Measurements from ENCODE around the gene SOD3. TPM values are rescaled to one million over a fixed set of nuclear protein-coding genes. Genes with fewer than 3 reads are reported as not detected.

Gene SOD3
- total RNA-seq, 1 experiment from 2014 or later = 112 TPM

- DNase-seq (ENCODE audit: low read depth) = no peak
- in situ Hi-C loops (cut with HindIII; ENCODE audit: low pct_unique_long_range_greater_than_20kb, low sequenced_read_pairs) = no loop called here
Observed at GRCh38 chr4:24816797-24817196, 21.4 kb downstream of the SOD3 start.

- in situ Hi-C loops (cut with HindIII; ENCODE audit: low pct_unique_long_range_greater_than_20kb, low sequenced_read_pairs) = no loop called here
- DNase-seq (ENCODE audit: low read depth) = no peak
Observed at GRCh38 chr4:24820541-24820940, 25.2 kb downstream of the SOD3 start.

GRCh38 chr4:24824720-24825119 is 29.3 kb downstream of the SOD3 start:
- in situ Hi-C loops (cut with HindIII; ENCODE audit: low pct_unique_long_range_greater_than_20kb, low sequenced_read_pairs) = no loop called here
- DNase-seq (ENCODE audit: low read depth) = no peak

- no peak for DNase-seq (ENCODE audit: low read depth)
- in situ Hi-C loops (cut with HindIII; ENCODE audit: low pct_unique_long_range_greater_than_20kb, low sequenced_read_pairs) = no loop called here
Observed at GRCh38 chr4:24831637-24832036, 36.3 kb downstream of the SOD3 start.

- in situ Hi-C loops (cut with HindIII; ENCODE audit: low pct_unique_long_range_greater_than_20kb, low sequenced_read_pairs) = no loop called here
- DNase-seq (ENCODE audit: low read depth) = no peak
Observed at GRCh38 chr4:24835696-24836095, 40.3 kb downstream of the SOD3 start.

GRCh38 chr4:24836661-24837242 is 41.4 kb downstream of the SOD3 start:
- in situ Hi-C loops (cut with HindIII; ENCODE audit: low pct_unique_long_range_greater_than_20kb, low sequenced_read_pairs) = no loop called here
- no peak for DNase-seq (ENCODE audit: low read depth)

GRCh38 chr4:24837336-24837735 is 42.0 kb downstream of the SOD3 start:
- DNase-seq (ENCODE audit: low read depth) = no peak
- in situ Hi-C loops (cut with HindIII; ENCODE audit: low pct_unique_long_range_greater_than_20kb, low sequenced_read_pairs) = no loop called here

GRCh38 chr4:24837781-24838180 is 42.4 kb downstream of the SOD3 start:
- in situ Hi-C loops (cut with HindIII; ENCODE audit: low pct_unique_long_range_greater_than_20kb, low sequenced_read_pairs) = no loop called here

GRCh38 chr4:24840362-24840761 is 45.0 kb downstream of the SOD3 start:
- in situ Hi-C loops (cut with HindIII; ENCODE audit: low pct_unique_long_range_greater_than_20kb, low sequenced_read_pairs) = no loop called here
- DNase-seq (ENCODE audit: low read depth) = no peak

More at GRCh38 chr4:24837781-24838180, 42.4 kb downstream of the SOD3 start:
- no peak for DNase-seq (ENCODE audit: low read depth)

GRCh38 chr4:24840826-24841543 is 45.6 kb downstream of the SOD3 start:
- in situ Hi-C loops (cut with HindIII; ENCODE audit: low pct_unique_long_range_greater_than_20kb, low sequenced_read_pairs) = no loop called here
- peak; percentile 46 for DNase-seq (ENCODE audit: low read depth)

- in situ Hi-C loops (cut with HindIII; ENCODE audit: low pct_unique_long_range_greater_than_20kb, low sequenced_read_pairs) = no loop called here
- DNase-seq (ENCODE audit: low read depth) = no peak
Observed at GRCh38 chr4:24842356-24842755, 47.0 kb downstream of the SOD3 start.

GRCh38 chr4:24843096-24843495 is 47.7 kb downstream of the SOD3 start:
- DNase-seq (ENCODE audit: low read depth) = no peak
- in situ Hi-C loops (cut with HindIII; ENCODE audit: low pct_unique_long_range_greater_than_20kb, low sequenced_read_pairs) = no loop called here

GRCh38 chr4:24845132-24845531 is 49.8 kb downstream of the SOD3 start:
- in situ Hi-C loops (cut with HindIII; ENCODE audit: low pct_unique_long_range_greater_than_20kb, low sequenced_read_pairs) = no loop called here

GRCh38 chr4:24845902-24846301 is 50.5 kb downstream of the SOD3 start:
- in situ Hi-C loops (cut with HindIII; ENCODE audit: low pct_unique_long_range_greater_than_20kb, low sequenced_read_pairs) = no loop called here

More at GRCh38 chr4:24845132-24845531, 49.8 kb downstream of the SOD3 start:
- DNase-seq (ENCODE audit: low read depth) = no peak

GRCh38 chr4:24846716-24847115 is 51.3 kb downstream of the SOD3 start:
- no peak for DNase-seq (ENCODE audit: low read depth)
- in situ Hi-C loops (cut with HindIII; ENCODE audit: low pct_unique_long_range_greater_than_20kb, low sequenced_read_pairs) = no loop called here

More at GRCh38 chr4:24845902-24846301, 50.5 kb downstream of the SOD3 start:
- DNase-seq (ENCODE audit: low read depth) = no peak

- DNase-seq (ENCODE audit: low read depth) = no peak
- in situ Hi-C loops (cut with HindIII; ENCODE audit: low pct_unique_long_range_greater_than_20kb, low sequenced_read_pairs) = no loop called here
Observed at GRCh38 chr4:24849351-24849750, 54.0 kb downstream of the SOD3 start.

GRCh38 chr4:24849756-24850155 is 54.4 kb downstream of the SOD3 start:
- DNase-seq (ENCODE audit: low read depth) = no peak
- in situ Hi-C loops (cut with HindIII; ENCODE audit: low pct_unique_long_range_greater_than_20kb, low sequenced_read_pairs) = no loop called here
